Activated T-cell treated with anti-CD3 and anti-CD28 coated beads for 24 hours (primary cell): Measurements from ENCODE around the gene ZSWIM3.
A peak's percentile ranks its signal among the peaks of the same experiment; 100 is the strongest.

Experiments used
- DNase-seq: peaks from one replicate; pipeline ENCODE4 v3.0.0-alpha.2; 2020; ENCODE audit warnings: low read depth

ZSWIM3 gene

DNA sequence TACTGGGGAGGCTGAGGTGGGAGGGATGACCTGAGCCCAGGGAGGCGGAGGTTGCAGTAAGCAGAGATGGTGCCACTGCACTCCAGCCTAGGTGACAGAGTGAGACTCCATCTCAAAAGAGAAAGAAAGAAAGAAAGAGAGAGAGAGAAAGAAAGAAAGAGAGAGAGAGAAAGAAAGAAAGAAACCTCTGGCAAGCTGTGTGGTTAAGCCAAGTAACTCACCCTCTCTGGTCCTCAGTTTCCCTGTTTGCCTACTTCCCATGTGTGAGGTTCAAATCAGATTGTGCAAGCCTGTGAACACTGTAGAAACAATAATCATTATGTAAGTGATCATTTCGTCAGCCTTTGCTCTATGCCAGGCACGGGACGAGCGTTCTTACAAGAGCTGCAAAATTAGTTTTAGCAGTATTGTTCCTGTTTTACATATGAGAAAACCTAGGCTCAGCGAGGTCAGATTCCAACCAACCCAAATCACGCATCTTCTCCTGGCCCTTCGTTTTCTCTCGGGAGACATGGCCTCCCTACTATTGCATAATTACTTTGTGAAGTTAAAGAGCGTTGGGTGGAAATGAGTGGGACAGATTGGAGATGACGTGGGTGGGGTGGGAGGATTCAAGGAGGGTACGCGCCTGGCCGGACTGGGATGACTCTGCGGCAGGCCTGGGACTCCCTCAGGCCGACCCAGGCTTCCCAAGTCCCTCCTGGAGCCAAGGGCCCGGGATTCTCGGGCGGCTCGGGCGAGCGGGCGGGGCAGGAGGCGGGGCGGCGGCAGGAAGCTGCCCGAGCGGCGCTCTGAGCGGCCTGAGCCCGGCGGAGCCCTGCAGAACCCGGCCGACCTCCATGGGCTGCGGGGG lies 24.2 kb upstream of the ZSWIM3 start, which contains the start of gene SNX21:
SNX21 (plus strand) TSS at position 770 of the 853 bp plus-strand sequence. CDS start 121 bp downstream, outside the sequence.
- DNase-seq: no peak

DNA sequence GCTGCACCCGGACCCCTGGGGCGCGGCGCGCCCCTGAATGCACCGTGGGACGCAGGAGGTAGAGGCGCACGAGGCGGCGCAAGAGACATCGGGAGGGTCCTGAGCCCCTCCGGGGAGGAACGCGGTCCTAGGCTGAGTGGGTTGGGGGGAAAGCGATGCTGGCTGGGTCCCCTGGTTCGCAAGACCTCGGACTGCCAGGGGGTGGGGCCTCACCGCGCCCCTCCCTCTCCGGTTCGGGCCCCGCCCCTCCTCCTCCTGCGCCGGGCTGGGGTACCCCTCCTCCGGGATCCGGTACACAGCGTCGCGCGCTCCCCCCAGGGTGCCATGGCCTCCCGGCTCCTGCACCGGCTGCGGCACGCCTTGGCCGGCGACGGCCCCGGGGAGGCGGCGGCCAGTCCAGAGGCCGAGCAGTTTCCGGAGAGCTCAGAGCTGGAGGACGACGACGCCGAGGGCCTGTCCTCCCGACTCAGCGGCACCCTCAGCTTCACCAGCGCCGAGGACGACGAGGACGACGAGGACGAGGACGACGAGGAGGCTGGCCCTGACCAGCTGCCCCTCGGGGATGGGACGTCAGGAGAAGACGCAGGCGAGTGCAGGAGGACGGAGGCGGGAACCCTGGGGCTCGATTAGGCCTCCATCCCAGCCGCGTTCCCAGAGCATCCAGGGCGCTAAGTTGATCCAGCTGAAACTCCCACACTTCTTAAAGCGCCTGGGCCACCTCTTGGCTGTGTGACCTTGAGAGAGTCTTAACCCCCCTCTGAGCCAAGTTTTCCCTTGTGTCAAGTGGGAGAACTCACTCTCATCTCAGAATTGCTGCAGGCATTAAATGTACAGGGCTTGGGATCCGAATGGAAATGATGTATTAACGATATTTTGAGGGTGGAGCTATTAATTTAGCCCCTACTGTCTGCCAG lies 23.3 kb upstream of the ZSWIM3 start:
- peak; percentile 24 for DNase-seq

DNA sequence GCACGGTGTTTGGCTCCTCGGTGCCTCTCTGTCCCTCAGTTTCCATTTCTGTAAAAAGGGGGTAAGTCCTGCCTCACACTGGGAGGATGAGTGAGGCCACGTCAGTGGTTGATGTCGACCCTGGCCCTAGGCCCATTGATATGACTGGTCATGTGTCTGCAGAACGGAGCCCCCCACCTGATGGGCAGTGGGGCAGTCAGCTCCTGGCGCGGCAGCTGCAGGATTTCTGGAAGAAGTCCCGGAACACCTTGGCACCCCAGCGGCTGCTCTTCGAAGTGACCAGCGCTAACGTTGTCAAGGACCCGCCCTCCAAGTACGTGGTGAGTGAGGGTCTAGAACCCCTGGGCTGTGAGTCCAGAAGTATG lies 22.6 kb upstream of the ZSWIM3 start:
- no peak for DNase-seq

DNA sequence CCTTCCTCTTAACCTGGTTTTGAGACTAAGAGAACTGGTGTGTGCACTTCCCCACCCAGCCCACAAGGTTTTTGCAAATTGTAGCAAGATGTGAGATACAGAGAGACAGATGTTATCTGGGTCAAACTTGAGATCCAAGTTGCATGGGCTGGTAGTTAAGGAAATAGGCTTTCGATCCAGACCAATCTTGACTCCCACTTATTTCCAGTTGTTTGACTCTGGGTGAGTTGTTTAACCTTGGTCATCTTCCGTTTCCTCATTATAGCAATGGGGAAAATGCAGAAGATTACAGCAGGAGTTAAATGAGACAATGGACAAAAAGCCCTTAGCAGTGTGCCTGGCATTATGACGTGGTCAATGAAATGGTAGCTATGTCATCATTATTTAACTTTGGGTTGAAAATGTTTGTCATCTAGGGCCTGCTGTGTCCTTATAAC lies 22.1 kb upstream of the ZSWIM3 start:
- DNase-seq: no peak

DNA sequence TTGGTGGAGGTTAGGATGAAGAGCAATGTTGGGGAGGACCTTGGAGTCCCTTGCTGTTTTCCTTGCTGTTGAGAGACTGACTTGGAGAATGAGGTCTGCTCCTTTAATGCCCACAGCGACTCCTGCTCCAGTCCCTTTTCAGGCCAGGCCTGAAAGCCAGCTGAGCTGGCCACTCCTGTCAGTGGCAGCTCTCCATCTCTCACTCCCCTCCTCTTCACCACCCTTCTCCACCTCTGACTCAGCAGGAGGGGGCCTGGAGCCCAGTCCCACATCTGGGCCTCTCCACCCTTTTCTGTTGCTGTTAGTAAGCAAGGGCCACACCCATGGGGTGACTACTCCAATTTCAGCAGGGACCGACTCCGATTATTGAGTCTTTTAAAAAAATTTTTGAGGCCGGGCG lies 21.6 kb upstream of the ZSWIM3 start:
- no peak for DNase-seq

DNA sequence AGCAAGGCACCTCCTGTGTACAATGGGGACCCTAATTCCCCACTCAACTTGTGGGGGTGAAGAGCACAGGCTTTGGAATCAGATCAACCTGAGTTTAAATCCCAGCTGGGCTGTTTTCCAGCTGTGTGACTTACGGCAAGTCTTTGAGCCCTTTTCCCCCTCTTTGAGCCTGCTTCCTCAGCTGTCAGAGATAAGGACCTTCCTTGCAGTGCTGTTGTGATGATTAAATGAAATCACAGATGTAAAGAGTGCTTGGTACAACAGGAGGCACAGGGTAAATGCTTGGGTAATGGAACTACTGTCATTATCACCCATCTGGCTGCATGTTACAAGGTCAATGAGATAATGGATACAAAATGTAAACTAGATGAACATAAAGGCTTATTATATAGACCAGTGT lies 20.6 kb upstream of the ZSWIM3 start:
- no peak for DNase-seq

DNA sequence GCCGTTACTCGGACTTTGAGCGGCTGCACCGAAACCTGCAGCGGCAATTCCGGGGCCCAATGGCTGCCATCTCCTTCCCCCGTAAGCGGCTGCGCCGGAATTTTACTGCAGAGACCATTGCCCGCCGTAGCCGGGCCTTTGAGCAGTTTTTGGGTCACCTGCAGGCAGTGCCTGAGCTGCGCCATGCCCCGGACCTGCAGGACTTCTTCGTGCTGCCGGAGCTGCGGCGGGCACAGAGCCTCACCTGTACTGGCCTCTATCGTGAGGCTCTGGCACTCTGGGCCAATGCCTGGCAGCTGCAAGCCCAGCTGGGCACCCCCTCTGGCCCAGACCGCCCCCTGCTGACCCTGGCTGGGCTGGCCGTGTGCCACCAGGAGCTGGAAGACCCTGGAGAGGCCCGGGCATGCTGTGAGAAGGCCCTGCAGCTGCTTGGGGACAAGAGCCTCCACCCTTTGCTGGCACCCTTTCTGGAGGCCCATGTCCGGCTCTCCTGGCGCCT lies 16.7 kb upstream of the ZSWIM3 start:
- no peak for DNase-seq

DNA sequence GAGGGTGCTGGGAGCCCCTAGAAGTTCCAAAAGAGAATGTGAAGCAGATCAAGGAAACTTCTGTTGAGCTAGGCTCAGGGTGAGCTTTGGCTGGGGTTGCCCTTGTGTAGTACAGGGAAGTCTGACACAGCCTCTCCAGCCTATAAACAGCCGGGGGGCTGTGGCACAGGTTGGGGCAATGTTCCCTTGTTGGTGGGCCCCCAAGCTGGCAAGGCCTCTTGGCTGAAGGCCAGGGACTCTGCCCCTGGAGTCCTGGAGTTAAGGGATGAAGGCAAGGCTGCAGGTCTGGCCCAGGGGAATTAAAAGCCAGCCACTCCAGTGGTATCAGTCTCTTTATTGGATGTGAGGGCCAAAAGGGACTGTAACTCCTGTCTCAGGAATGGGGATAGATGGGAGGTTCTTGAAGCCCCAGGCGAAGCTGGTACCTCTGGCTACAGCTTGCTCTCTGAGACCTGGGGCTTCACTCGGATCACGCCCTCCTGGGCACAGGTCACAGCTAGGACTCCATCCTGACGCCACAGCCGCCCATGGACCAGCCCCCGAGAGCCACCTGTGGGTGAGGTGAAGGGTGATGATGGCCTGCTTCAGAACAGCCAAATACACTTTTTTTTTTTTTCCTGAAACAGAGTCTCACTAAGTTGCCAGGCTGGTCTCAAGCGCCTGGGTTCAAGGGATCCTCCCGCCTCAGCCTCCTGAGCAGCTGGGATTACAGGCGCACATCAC lies 15.8 kb upstream of the ZSWIM3 start:
- DNase-seq: no peak

DNA sequence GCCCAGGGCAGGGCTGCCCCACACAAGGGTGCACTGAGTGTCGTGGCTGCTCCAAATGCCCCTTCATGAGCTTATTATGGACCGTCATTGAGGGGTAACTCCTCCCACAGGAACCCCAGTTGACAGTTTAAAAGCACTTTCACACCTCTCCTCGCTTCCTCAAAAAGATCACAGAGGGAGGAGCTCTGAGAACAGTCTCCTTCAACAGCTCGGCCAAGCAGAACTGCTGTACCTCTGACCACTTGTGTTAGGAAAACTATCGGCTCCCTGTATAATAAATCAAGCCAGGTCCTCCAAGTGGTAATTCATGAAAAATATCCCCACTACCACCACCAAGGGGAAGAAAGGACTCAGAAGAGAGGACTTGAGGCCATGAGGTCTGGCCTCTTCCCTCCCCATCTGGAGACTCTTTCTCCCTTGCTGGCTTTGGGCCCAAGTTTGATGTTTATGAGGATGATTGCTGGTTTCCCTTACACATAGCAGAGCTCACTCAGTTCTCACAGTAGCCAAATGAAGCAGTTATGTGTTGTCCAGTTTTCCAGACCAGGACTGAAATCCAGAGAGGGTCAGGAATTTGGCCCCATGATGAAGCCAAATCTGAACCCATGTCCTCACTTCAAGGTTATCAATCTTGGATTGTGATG lies 15.1 kb upstream of the ZSWIM3 start:
- no peak for DNase-seq

DNA sequence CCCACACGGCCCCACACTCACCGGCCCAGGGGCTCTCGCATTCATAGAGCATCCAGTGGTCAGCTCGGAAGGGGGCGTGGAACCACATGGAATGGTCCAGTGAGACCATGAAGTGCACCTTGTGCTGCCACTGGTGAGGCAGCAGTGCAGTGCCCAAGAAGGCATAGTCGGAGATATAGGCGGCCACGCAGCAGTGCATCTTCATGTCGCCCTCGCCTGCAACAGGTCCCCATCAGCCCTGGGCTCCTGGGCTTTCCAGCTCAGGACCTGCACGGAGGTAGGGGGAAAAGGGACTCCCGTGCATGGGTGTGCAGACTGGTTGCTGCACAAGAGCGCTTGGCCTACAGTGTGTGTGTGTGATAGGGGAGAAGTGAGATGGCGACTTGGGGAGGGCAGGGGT lies 13.9 kb upstream of the ZSWIM3 start:
- DNase-seq: no peak

DNA sequence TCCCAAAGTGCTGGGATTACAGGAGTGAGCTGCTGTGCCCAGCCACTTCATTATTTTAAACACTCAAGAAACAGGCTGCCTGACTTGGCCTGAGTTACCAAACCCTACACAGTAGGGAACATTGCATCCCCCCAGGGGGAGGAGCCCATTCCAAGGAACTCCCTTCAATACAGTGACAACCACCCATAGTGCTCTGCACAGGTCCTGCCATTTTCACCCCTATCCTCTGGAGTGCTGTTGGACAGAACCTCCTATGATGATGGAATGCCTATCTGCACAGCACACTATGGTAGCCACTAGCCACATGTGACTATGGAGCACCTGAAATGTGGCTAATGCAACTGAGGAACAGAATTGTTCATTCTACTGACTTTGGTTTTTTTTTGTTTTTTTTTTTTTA lies 12.0 kb upstream of the ZSWIM3 start:
- no peak for DNase-seq

DNA sequence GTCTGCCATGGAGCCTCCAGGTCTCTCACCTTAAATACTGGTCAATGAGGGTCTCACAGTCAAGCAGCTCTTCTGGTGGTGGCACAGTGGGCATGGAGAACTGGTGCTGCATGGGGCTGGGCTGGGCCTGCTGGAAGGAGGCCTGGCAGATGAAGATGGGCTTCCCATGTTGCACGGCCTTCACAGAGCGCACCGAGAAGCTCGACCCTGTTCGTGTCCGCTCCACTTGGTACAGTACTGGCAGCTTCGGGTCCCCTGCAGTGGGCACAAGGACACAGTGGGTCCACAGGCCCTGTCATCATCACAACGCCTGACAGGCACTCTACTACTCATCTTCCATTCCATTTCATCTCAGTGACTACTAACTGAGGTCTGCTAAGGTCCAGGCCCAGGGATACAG lies 9.0 kb upstream of the ZSWIM3 start:
- no peak for DNase-seq

DNA sequence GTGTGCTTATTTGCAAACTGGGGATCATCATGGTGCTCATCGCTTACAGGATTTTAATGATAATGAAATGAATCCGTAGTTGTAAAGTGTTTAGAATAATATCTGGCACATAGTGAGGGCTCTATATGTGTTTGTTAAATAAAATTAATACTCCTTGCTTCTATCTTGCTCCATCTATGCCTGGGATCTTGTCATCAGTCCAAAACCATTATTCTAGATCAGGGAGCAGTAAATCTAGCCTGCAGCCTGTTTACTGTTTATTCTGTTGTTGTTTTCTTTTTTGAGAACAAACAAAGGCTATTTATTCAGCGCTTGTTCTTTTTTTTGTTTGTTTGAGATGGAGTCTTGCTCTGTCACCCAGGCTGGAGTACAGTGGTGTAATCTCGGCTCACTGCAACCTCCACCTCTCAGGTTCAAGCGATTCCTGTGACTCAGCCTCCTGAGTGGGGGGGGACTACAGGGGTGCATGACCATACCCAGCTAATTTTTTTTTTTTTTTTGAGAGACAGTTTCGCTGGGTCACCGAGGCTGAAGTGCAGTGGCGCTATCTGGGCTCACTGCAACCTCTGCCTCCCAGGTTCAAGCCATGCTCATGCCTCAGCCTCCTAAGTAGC lies 8.3 kb upstream of the ZSWIM3 start:
- no peak for DNase-seq

DNA sequence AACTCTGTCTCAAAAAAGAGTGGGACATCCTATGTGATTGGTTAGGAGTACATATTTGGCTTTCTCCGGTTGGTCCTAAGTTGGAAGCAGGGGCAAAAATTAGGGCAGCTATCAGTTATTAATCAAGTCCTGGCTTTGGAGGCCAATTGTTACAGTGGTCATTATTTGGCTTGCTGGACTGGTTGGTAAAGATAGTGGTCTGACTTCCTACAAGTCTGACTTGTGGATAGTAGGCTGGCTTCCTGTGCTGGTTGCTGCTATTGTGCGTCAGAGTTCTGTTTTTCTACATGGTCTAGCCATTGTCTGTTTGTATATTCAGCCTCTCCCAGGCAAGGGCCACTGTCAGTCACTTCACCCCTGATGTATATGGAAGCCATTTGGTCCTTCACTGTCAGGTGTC lies 7.2 kb upstream of the ZSWIM3 start:
- DNase-seq: no peak

DNA sequence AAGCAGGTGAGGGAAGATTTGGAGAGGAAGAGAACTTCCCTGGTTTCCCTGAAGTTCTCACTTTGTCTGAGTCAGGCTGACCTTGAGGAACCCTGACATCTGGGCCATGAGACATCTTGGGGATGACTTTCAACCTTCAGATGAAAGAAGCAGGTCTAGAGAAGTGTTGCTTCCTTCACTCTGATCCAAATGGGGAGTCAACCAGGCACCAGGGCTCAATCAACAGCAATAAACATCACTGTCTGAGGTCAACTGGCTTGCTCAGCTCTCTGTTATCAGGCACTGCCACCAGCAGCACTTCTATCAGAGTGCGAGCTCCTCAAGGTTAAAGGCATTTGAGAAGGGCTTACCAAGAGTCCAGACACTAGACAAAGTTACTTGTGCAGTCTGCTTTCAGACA lies 6.5 kb upstream of the ZSWIM3 start:
- no peak for DNase-seq

DNA sequence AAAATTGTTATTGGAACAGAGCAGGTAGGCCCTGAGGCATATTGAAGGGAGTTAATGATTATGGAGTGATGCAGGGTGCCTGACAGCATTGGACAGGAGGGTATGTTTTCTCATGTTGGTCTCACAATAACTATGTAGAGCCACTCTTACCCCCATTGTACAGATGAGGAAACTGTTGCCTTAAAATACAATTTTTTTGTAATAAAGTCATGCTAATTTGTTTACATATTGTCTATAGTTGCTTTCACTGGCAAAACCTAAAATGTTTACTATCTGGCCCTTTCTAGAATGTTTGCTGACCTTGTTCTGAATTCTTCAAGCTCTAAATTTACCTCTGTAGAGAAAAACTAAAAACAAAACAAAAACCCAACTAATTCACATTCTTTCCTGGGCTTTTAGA lies 5.9 kb upstream of the ZSWIM3 start:
- DNase-seq: no peak

DNA sequence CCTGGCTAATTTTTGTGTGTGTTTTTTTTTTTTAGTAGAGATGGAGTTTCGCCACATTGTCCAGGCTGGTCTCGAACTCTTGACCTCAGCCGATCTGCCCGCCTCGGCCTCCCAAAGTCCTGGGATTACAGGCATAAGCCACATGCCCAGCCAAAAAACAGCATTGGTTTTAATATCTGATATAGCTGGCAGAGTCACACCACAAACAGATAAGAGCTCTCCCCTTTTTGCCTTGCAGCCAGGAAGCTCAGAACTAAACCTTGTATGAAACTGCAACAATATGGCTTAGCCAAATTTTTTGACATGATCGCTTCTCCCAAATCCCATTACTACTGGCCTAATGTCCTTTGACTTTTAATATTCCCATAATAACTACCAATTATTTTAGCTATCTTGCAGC lies 5.1 kb upstream of the ZSWIM3 start:
- no peak for DNase-seq

DNA sequence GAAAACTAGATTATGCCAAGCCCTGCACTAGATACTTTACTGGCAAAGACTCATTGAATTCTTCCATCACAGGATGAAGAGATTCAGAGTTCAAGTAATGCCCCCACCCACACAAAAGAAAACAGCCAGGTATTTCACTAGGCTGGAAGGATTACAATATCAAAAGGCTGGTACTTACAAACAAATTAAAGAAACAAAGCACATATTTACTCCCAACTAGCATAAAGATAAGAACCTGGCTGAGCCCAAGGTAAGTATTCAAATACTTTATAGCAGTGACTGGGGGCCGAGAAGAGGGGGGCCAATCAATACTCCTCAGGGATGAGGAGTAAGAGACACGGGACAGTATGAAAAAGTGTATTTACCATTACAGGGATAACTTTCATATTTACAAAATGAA lies 3.9 kb upstream of the ZSWIM3 start:
- no peak for DNase-seq

DNA sequence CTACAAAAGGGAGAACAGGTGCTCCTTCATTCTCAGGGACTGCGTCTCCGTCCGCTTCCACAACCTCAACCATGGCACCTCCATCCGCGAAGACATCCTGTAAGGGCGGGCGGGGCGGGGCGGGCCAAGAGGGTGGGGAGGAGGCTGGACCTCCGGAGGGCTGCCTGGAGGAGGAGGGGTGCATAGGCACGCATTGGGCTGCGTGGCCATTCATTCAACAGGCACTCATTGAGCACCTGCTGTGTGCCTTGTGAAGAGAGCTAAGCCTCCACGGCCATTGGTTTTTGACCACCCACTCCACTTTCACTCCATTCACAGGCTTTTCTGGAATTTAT lies 435 bp downstream of the ZSWIM3 start:
- no peak for DNase-seq

DNA sequence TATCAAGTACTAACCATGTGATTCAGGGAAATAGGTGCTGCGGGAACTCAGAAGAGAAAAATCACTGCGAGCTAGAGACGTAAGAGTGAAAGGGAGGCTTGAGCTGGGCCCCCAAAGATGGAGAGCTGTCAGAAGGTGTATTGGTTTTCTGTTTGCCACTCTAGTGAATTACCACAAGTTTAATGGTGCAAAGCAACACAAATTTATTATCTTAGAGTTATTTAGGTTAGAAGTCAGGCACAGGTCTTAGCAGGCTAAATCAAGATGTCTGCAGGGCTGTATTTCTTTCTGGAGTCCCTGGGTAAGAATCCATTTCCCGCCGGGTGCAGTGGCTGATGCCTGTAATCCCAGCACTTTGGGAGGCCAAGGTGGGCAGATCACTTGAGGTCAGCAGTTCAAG lies 2.5 kb downstream of the ZSWIM3 start:
- no peak for DNase-seq

DNA sequence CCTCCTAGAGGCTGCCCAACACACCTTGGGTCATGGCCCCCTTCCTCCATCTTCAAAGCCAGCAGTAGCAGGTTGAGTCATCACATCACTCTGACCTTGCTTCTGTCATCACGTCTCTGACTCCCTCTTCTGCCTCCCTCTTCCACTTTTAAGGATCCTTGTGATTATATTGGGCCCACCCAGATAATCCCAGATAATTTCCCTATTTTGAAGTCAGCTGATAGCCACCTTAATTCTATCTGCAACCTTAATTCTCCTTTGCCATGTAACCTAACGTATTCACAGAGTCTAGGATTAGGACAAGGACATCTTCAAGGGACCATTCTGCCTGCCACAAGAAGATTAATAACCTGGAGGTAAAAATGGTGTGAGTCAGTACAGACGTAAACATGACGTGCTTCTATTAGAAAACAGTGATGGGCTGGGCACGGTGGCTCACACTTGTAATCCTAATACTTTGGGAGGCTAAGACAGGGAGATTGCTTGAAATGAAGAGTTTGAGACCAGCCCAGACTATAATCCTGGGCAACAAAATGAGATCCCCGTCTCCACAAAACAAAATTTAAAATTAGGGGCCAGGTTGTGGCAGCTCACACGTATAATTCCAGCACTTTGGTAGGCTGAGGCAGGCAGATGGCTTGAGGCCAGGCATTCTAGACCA lies 3.3 kb downstream of the ZSWIM3 start:
- DNase-seq: no peak
